ENCODE data around the gene KRTCAP2.

- no peak for TF ChIP-seq POLR2A (IDR thresholded peaks at IDR 0.05)
- no peak for TF ChIP-seq CTCF (IDR thresholded peaks at IDR 0.05)
Observed at GRCh38 chr1:155166471-155167165, 6.5 kb downstream of the KRTCAP2 start.
